Mucosa of descending colon (tissue), 3 donors: ENCODE measurements around the gene IRF5. TPM values are rescaled to one million over a fixed set of nuclear protein-coding genes. Genes with fewer than 3 reads are reported as not detected.

Experiments
- ATAC-seq: fragments of 200-7000 bp; cut with Tn5 transposase; one replicate; pipeline ENCODE4 v1.9.1; 2020; ENCODE audit warnings: mild to moderate bottlenecking, moderate library complexity
- DNase-seq, 3 donors: peaks; one replicate each; pipeline ENCODE4 v3.0.0-alpha.2; 2020
- H3K36me3 ChIP-seq: fragments of 200-600 bp; one replicate; pipeline ENCODE4 v1.8.0; 2021; ENCODE audit warnings: low read depth, mild to moderate bottlenecking
- H3K4me1 ChIP-seq: fragments of 200-600 bp; one replicate; pipeline ENCODE4 v1.8.0; 2021; ENCODE audit warnings: low read depth, mild to moderate bottlenecking
- H3K4me3 ChIP-seq: fragments of 200-600 bp; one replicate; pipeline ENCODE4 v1.8.0; 2021; ENCODE audit warnings: mild to moderate bottlenecking
- H3K9me3 ChIP-seq: fragments of 200-600 bp; one replicate; pipeline ENCODE4 v1.8.0; 2021; ENCODE audit warnings: mild to moderate bottlenecking
- intact Hi-C, 2 donors: fragments of 100-400 bp; cut with DNase I in 1 of 2; cut with micrococcal nuclease in 1 of 2; formaldehyde crosslinking; loops; one replicate each; pipeline versions ENCODE4 v1.11.0 to v1.11.1; 2022; cut with DNase I, micrococcal nuclease
- total RNA-seq, 3 donors: library from RNA; stranded (reverse); fragmentation: NEBNext Ultra II Directional in 2 of 3; extraction: Animal tissue kit (Norgen Biotek cat#: 25700) in 2 of 3; gene quantifications; one replicate each; pipeline versions ENCODE4 v1.2.1 to v1.2.4, GENCODE V29; 2021 to 2023
- TF ChIP-seq, protein P1 (sequence below): fragments of 200-600 bp; IDR thresholded peaks from one replicate; pipeline ENCODE4 v1.8.0; 2022; ENCODE audit warnings: antibody characterized with exemption, mild to moderate bottlenecking
- donor health status: DM: no; HTN: no; CAD: no; lungs with moderate emphysema.
- donor health status: DM: no; HTN: no; CAD: no.
- donor health status: DM: no; HTN: yes; CAD: no.

IRF5 gene
- total RNA-seq, 3 donors from 2014 or later: 6.9 to 10.1 (median 9.0) TPM

DNA sequence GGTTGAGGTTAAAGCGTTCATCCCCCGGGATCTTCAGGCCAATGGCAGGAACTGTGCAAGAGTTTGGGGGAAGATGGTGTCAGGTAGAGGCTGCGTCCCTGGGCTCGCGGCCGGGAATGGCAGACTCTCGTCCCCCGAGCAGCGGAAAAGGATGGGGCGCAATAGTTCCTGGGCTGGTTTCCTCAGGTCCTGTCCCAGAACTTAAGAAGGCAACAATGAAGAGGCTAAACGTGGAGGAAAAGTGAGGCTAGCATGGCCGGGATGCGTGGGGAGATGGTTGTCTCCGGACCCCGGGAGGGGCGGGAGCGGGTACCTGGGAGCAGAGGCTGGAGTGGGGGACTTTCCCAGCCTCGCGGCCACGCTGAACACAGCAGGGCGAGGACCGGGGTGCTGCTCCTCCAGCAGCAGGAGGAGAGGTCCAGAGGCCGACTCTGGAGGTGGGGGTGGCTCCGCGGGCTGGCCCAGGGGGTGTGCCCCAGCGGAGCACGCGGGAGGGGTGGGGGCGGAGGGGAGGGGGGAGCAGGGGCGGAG lies 882 bp downstream of the IRF5 start:
- H3K4me1 ChIP-seq: peaks cover 27% of the 10 kb centered on the region
- TF ChIP-seq, protein P1, sequence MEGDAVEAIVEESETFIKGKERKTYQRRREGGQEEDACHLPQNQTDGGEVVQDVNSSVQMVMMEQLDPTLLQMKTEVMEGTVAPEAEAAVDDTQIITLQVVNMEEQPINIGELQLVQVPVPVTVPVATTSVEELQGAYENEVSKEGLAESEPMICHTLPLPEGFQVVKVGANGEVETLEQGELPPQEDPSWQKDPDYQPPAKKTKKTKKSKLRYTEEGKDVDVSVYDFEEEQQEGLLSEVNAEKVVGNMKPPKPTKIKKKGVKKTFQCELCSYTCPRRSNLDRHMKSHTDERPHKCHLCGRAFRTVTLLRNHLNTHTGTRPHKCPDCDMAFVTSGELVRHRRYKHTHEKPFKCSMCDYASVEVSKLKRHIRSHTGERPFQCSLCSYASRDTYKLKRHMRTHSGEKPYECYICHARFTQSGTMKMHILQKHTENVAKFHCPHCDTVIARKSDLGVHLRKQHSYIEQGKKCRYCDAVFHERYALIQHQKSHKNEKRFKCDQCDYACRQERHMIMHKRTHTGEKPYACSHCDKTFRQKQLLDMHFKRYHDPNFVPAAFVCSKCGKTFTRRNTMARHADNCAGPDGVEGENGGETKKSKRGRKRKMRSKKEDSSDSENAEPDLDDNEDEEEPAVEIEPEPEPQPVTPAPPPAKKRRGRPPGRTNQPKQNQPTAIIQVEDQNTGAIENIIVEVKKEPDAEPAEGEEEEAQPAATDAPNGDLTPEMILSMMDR: no peak
- no peaks in the 10 kb centered on the region for H3K9me3 ChIP-seq
- intact Hi-C loops: no loop called here
- ATAC-seq: peak; percentile 30
- H3K36me3 ChIP-seq: no peaks in the 10 kb centered on the region
- peak; percentile 28 to 76 (median 66) for DNase-seq
- peak overlapping the region; percentile 32 for H3K4me3 ChIP-seq

- TF ChIP-seq, protein P1: no peak
- Histone ChIP-seq H3K4me3 (no peak overlapping the region), H3K36me3 (no peaks in the 10 kb centered on the region), H3K4me1 (peaks cover 27% of the 10 kb centered on the region), H3K9me3 (no peaks in the 10 kb centered on the region)
- DNase-seq: peak; percentile 28 to 57 (median 46)
- intact Hi-C loops: no loop called here
- peak; percentile 5 for ATAC-seq
These were observed 1.5 kb downstream of the IRF5 start for GRCh38 chr7:128939075-128939860.

- ATAC-seq: peak; percentile 4
- peak in 2 of 3 donors; percentile 42 to 56 for DNase-seq
- intact Hi-C loops: no loop called here
These were observed 2.2 kb downstream of the IRF5 start for GRCh38 chr7:128939861-128940410.

GRCh38 chr7:128940494-128941322 lies 3.0 kb downstream of the IRF5 start:
- H3K9me3 ChIP-seq: no peaks in the 10 kb centered on the region
- peaks cover 27% of the 10 kb centered on the region for H3K4me1 ChIP-seq
- intact Hi-C loops: no loop called here
- H3K4me3 ChIP-seq: no peak overlapping the region
- DNase-seq: peak; percentile 62 to 88 (median 69)
- H3K36me3 ChIP-seq: no peaks in the 10 kb centered on the region
- ATAC-seq: peak; percentile 57
- TF ChIP-seq, protein P1: no peak

More at GRCh38 chr7:128939861-128940410, 2.2 kb downstream of the IRF5 start:
- no peaks in the 10 kb centered on the region for H3K9me3 ChIP-seq
- no peaks in the 10 kb centered on the region for H3K36me3 ChIP-seq
- TF ChIP-seq, protein P1: no peak
- no peak overlapping the region for H3K4me3 ChIP-seq
- peaks cover 27% of the 10 kb centered on the region for H3K4me1 ChIP-seq

DNA sequence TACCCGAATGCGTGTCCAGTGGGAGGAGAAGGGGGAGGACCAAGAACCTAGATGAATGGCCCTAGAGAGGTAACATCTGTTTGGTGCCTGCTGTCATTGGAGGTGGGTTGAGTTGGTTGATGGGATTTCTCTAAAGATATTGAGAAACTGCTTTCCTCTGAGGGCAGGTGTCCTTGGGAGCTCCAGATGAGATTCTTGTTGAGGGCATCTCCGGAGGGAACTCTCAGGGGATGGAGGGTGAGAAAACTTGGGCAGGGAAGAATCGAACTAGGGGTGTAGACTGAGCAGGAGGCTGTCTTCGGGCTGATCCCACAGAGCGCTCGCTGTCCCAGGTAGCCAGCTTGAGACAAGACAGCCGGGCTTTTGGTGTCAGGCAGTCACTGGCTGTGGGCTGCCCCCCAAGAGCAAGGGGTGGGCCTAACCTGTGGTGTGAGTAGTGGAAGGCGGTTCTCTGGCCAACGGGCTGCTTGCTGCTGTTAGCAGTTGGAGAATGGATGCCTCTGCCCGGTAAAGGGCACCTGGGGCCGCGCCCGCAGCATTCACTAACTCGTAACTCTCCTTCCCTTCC lies 3.7 kb downstream of the IRF5 start:
- DNase-seq: peak in 1 of 3 donors; percentile 45
- no peak overlapping the region for H3K4me3 ChIP-seq

More for the DNA sequence above, 3.7 kb downstream of the IRF5 start:
- TF ChIP-seq, protein P1: no peak
- ATAC-seq: no peak
- Histone ChIP-seq H3K9me3 (no peaks in the 10 kb centered on the region), H3K36me3 (no peaks in the 10 kb centered on the region), H3K4me1 (peaks cover 24% of the 10 kb centered on the region)
- intact Hi-C loops: no loop called here
